ENCODE measurements around the gene GPLD1. TPM values are rescaled to one million over a fixed set of nuclear protein-coding genes. Genes with fewer than 3 reads are reported as not detected.

Gene GPLD1
- total RNA-seq, 1 donor from 2014 or later = 3.8 TPM

DNA sequence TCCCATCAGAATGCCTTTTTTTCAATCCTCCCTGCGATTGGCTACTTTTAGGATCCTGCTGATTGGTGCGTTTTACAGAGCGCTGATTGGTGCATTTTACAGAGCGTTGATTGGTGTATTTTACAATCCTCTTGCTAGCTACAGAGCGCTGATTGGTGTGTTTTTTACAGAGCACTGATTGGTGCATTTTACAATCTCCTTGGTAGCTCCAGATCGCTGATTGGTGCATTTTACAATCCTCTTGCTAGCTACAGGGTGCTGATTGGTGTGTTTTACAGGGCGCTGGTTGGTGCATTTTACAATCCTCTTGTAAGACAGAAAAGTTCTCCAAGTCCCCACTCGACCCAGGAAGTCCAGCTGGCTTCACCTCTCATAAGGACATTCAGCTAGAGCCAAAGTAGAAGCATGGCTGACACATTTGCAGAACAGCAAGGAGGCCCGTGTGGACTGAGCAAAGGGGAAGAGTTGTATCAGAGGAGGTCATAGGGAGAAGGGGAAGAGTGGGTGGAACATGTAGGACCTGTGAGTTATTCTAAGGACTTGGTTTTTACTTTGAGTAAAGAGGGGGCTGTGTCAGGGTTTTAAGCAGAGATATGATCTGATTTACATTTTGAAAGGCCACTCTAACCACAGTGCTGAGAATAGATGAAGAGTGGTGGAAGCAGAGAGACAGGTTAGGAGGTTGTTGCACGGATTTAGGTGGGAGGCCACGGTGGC lies 8.0 kb upstream of the GPLD1 start:
- no peak for TF ChIP-seq CTCF (conservative IDR thresholded peaks at IDR 0.05)
- Mint-ChIP-seq H3K4me3 (peak overlapping the region; percentile 6), H3K4me1 (ENCODE audit: unreplicated experiment) (peaks cover 11% of the 10 kb centered on the region), H3K36me3 (peaks cover 12% of the 10 kb centered on the region), H3K27me3 (peaks cover 4% of the 10 kb centered on the region), H3K27ac (no peak overlapping the region), H3K9me3 (peaks cover 3% of the 10 kb centered on the region)
- DNase-seq (ENCODE audit: extremely low spot score, unreplicated experiment) = no peak

DNA sequence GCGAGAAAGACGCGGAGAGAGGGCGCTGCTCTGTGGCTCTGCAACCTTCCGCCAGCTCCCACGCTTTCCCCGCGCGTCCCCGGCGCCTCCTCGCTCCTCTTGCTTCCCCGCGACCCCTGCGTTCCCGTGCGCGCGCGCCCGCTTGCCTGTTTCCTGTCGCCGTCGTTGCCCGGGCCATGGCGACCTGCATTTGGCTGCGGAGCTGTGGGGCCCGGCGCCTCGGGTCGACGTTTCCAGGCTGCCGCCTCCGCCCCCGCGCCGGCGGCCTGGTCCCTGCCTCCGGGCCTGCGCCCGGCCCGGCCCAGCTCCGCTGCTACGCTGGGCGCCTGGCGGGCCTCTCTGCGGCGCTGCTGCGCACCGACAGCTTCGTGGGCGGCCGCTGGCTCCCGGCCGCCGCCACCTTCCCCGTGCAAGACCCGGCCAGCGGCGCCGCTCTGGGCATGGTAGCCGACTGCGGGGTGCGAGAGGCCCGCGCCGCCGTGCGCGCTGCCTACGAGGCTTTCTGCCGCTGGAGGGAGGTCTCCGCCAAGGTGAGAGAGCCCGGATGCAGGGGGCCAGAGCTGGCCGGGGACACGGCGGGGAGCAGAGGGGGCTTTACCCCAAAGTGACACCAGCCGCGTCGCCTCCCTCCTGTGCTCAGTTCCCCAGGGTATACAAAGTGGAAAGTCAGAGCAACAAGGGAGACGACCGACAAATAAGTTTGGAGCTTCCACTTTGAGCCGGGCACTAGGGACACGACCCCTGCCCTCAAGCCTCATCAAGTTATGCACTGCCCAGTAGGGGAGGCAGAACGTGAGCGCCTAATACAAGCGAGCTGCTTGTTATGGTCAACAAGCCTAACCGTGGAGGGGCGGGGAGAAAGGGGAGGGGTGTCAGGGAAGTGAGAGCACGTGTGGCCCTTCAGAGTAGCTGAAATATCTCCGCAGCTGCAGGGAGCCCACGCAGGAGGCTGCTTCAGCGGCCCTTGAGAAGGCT lies 5.7 kb upstream of the GPLD1 start, which contains the start of gene ALDH5A1:
ALDH5A1 (plus strand) TSS at position 149 of the 975 bp plus-strand sequence; CDS start at position 177, 28 bp downstream.
- H3K9me3 Mint-ChIP-seq = peaks cover 3% of the 10 kb centered on the region
- DNase-seq (ENCODE audit: extremely low spot score, unreplicated experiment) = peak; percentile 81
- peaks cover 4% of the 10 kb centered on the region for H3K27me3 Mint-ChIP-seq
- peak within 1 kb of the TSS; percentile 87 for H3K4me3 Mint-ChIP-seq
- H3K4me1 Mint-ChIP-seq (ENCODE audit: unreplicated experiment) = peaks cover 11% of the 10 kb centered on the region
- peak; percentile 38 for TF ChIP-seq CTCF (conservative IDR thresholded peaks at IDR 0.05)
- H3K36me3 Mint-ChIP-seq = peaks cover 12% of the 10 kb centered on the region
- H3K27ac Mint-ChIP-seq = peak within 1 kb of the TSS; percentile 40

DNA sequence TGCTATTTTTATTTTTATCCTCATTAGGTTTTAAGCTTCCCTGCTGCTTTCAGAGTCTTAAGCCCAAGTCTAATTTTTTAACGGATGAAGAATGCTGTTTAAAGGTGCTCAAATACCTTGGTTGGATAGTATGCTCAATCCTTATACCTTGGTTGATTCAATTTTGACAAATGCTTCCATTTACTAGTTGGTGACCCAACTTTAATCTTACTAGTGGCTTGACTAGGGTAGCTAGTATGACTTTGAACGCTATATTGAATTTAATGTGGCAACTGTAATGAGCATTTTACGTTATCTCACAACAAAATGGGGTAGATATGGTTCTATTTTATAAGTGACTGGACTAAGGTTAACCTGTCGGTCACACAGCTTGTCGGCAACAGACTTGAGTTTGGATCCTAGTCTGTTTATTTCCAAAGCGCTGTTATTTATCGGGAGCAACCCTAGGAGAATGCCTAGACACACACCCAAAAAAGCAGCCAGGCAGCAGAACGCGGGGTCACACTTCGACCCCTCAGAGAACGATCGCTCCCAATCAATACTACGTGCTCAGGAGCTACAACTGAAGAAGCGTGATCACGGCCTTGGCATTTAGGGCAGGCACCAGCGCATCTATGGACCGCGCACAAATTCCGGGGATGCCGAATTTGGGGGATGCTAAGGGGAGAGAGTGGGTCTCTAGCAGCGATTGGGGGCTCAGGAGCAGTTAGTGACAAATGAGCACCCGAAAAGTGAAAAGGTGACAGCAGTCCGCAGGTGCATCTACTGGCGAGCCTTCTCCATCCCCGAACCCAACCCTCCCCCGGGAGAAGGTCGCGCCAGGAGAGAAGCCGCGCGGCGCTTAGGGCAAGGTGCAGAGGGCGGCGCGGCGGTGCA lies 4.8 kb upstream of the GPLD1 start:
- peaks cover 11% of the 10 kb centered on the region for H3K4me1 Mint-ChIP-seq (ENCODE audit: unreplicated experiment)
- H3K36me3 Mint-ChIP-seq = peaks cover 12% of the 10 kb centered on the region
- peaks cover 4% of the 10 kb centered on the region for H3K27me3 Mint-ChIP-seq
- H3K27ac Mint-ChIP-seq = peak overlapping the region; percentile 21
- H3K4me3 Mint-ChIP-seq = peak overlapping the region; percentile 87
- no peak for TF ChIP-seq CTCF (conservative IDR thresholded peaks at IDR 0.05)
- H3K9me3 Mint-ChIP-seq = peaks cover 3% of the 10 kb centered on the region
- no peak for DNase-seq (ENCODE audit: extremely low spot score, unreplicated experiment)

DNA sequence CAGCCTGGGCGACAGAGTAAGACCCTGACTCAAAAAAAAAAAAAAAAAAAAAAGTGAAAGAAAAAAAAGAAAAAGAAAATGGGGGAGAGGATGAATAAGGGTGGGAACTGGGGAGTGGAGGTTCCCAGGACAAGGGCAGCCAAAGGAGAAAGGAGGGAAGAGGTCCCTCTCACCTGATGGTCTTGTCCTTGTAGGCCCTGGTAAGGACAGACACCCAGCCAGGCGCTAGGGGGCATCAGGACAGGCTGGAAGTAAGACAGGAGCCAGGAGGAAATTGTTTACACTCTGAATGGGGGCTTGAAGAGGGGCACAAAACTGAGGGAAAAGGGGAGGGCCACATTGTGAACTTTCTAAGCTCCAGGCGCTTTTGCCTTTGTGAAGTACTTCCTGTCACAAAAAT lies 3.1 kb upstream of the GPLD1 start:
- peak; percentile 60 for TF ChIP-seq CTCF (conservative IDR thresholded peaks at IDR 0.05)
- peaks cover 4% of the 10 kb centered on the region for H3K27me3 Mint-ChIP-seq
- DNase-seq (ENCODE audit: extremely low spot score, unreplicated experiment) = no peak
- H3K4me3 Mint-ChIP-seq = no peak overlapping the region
- H3K27ac Mint-ChIP-seq = no peak overlapping the region
- peaks cover 6% of the 10 kb centered on the region for H3K36me3 Mint-ChIP-seq
- H3K4me1 Mint-ChIP-seq (ENCODE audit: unreplicated experiment) = peaks cover 11% of the 10 kb centered on the region
- H3K9me3 Mint-ChIP-seq = peaks cover 3% of the 10 kb centered on the region

DNA sequence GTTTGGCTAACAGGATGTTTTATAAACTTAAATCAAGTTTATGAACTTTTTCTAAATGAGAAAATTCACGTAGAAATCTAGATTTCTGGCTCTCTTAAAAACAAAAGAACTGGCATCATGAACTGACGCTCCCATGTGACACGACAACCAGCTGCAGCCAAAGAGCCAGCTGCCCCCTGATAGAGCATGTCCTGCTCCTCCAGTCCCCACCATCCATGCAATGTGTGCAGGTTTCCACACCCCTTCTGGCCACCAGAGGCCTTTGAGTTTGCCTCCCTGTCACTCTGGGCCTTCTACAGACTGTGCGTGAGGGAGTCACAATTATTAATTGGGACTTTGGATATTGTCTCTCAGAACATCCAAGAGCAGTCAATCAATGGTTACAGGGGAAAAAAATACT lies 1.6 kb upstream of the GPLD1 start:
- H3K4me1 Mint-ChIP-seq (ENCODE audit: unreplicated experiment) = peaks cover 11% of the 10 kb centered on the region

More for the DNA sequence above, 1.6 kb upstream of the GPLD1 start:
- H3K27me3 Mint-ChIP-seq = peaks cover 4% of the 10 kb centered on the region
- DNase-seq (ENCODE audit: extremely low spot score, unreplicated experiment) = no peak
- TF ChIP-seq CTCF (conservative IDR thresholded peaks at IDR 0.05) = no peak
- H3K9me3 Mint-ChIP-seq = no peaks in the 10 kb centered on the region
- no peak overlapping the region for H3K27ac Mint-ChIP-seq
- H3K4me3 Mint-ChIP-seq = no peak overlapping the region
- peaks cover 4% of the 10 kb centered on the region for H3K36me3 Mint-ChIP-seq

All from type B pancreatic cell (in vitro differentiated cells).